HG02588 (cell line): Measurements from ENCODE around the gene CXXC1.
"Not testable (repeated sequence)": the region's sequence is repeated elsewhere in the genome, so short reads cannot be mapped to it uniquely, and the experiment has no call there.

Source experiments
- ATAC-seq: cut with Tn5 transposase; IDR thresholded peaks from one replicate; pipeline ENCODE4 v1.9.1; 2021; ENCODE audit warnings: mild to moderate bottlenecking, moderate library complexity; ENCODE audit not compliant: unreplicated experiment

CXXC1 gene

GRCh38 chr18:50287441-50288347 is at the start of gene CXXC1:
Gene CXXC1 (minus strand): TSS chr18:50287692. CDS start chr18:50287589, 103 bp downstream.
- ATAC-seq, result peak; percentile 88

GRCh38 chr18:50334546-50335152 is 47.2 kb upstream of the CXXC1 start:
- peak; percentile 65 for ATAC-seq

DNA sequence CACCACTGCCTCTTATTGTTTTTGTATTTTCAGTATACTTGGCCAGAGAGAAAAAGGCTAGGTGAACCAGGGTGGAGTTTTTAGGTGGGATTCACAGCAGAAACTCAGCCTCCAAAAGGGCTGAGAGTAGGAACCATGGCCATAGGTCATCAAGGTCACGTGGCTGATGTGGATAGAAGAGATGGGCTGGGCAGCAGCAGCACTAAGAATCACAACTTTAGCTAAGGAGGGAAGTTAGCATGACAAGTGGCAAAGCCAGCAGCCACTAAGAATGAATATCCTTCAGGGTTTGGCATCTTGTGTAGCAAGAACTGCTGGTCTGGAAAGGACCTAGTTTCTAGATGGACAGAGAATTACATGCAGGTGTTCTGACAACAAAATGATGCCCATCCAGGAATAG is 44.2 kb upstream of the CXXC1 start:
- no peak for ATAC-seq

DNA sequence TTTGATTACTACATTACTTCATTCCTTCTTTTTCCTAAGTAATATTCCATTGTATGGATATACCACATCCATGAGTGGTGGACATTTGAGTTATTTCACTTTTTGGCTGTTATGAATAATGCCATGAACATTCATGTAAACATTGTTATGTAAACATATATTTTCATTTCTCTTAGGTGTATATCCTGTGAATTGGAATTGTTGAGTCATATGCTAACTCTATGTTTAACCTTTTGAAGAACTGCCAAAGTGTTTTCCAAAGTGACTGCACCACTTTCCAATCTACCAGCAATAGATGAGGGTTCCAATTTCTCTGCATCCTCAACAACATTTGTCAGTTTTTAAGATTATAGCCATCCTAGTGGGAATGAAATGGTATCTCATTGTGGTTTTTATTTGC is 42.7 kb upstream of the CXXC1 start:
- ATAC-seq, result no peak

- no peak for ATAC-seq
These were observed 40.5 kb upstream of the CXXC1 start for GRCh38 chr18:50327983-50328382.

DNA sequence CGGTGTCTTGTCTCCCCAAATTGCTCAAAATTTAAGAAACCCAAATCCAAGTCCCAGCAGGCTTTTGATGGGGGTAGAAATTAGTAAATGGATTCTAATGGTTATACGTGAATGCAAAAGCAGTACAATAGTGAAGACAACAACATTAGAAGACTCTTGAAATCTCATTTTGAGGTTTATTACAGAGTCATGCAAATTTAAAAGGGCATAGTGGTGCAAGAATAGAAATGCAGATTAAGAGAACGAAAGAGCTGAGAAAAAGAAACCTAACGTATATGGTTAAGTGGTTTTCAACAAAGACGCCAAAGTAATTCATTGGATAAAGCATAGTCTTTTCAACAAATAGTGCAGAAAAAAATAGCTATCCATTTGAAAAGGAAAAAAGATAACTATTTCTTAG is 33.2 kb upstream of the CXXC1 start:
- peak; percentile 72 for ATAC-seq

- peak; percentile 69 for ATAC-seq
These were observed 27.8 kb upstream of the CXXC1 start for GRCh38 chr18:50315100-50315871.

DNA sequence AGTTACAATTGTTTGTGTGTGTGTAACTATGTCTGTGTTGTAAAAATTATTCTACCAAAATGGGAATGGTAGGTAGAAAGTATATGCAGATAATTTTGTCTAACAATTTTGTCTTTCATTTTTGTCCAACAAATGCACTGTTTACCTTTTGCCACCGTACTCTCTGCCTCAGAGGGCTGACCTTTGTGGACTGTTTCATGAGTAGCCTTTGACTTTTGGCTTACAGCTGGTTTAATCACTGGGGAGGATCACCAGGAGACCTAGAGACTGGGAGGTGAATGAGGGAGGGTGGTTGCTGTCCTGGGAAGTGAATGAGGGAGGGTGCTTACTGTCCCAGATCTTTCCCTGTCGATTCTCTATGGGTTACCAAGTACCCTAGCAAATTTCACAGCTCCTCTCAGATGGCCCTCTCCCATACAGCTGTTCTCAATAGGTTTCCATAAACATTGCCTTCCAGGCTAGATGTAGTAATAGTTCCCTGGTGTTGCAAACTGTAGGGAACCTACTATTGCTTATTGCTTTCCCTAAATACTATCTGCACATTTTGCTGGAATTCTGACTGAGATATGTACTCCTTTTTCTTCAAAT is 26.5 kb upstream of the CXXC1 start:
- ATAC-seq, result no peak

- ATAC-seq, result peak; percentile 30
These were observed 25.6 kb upstream of the CXXC1 start for GRCh38 chr18:50313031-50313607.

GRCh38 chr18:50312296-50313030 is 25.0 kb upstream of the CXXC1 start:
- ATAC-seq, result peak; percentile 72

DNA sequence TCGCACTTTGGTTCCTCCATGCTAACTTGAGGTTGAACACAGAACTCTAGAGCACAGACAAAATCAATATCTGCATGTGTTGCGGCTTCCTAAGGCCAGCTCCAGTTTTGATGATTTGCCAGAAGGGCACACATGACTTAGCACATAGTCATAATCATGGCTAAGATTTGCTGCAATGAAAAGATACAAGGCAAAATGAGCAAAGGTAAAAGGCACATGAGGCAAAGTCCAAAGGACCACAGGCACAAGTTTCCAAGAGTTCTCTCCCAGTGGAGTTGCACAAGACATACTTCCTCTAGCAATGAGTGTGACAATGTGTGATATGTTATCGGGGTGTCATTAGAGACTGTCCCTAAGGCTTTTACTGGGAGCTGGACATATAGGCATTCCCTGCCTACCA is 24.2 kb upstream of the CXXC1 start:
- ATAC-seq, result no peak

GRCh38 chr18:50310080-50310479 is 22.6 kb upstream of the CXXC1 start:
- no peak for ATAC-seq

DNA sequence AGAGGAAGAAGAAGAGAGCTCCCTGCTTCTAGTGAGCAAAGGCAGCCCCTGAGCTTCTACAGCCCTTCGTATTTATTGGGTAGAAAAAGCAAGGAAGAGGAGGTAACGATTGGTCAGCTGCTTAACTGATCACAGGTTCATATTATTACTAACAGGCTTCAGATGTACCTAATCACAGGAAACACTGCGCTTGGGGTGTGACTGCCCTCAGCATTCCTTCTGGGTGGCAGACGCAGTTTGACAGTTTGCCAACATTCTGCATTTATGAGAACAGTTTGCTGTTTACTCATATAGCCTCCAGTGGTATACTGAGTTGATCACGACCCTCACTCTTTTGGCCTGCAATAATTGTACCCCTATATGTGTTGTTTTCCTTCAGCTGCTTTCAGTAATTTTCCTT is 21.4 kb upstream of the CXXC1 start:
- ATAC-seq, result not testable (repeated sequence)

DNA sequence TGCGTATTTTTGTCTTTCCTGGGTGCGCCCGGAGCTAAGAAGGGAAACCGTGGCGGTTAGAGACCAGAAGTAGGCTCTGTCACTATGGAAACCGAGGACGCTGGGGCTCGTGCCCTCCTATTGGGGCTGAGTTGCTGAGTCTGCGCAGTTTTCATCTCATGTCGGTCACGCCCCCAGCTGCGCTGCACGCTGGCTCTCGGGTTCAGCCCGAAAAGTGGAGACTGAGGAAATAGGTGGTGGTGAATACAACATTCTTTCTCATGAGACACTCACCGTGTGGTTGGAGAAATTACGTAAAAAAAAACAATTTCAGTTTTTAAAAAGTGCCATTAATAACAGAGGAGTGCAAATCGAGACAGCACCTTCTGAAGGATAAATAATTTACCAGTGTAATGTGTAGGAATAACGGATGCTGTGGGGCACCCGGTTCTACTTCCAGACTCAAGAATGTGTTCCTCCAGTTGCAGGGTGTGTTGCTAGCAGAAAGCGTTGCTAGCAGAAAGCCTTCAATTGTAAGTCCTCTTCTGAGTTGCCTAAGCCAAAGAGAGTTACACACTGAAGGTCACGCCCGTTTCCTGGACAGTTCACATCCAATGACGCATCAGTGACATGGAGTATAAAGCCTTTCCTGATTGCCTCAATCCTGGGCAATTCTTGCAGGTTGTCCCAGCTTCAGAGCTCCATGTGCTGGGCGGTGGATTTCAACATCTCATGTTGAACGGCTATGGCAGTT is 20.4 kb upstream of the CXXC1 start:
- ATAC-seq, result peak; percentile 91

DNA sequence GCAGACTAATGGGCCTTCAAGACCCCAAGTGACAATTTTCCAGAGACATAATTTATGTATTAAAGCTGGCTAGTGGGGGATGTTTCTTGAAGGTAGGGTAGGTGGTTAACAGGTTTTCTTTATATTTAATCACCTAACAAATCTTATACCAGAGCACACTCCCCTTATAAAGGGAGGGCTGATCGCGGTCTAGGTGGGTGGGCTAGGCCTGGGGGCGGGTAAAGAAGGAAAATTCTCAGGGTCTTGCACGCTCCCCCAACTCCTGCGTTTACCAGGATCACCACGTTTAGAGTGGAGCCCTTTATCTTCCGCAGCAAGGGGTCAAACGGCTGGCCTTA is 19.9 kb upstream of the CXXC1 start:
- no peak for ATAC-seq

DNA sequence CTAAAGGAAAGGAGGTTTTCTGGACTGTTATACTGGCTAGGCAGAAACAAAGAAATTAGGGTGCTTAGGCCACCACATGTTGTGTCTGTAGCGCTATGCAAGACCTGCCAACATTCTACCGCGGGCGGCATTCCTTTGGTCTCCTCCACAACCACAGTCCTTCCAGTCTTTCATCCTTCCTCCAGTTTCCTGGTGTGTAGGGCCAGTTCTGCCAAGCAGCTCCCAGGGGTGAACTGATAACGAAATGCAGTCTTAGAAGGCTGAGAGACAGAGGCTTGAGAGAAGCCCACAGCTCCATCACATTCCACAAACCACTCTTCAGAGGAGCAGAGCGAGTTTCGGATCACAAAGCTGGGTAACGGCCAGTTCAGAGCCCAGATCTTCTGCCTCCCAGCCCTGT is 19.5 kb upstream of the CXXC1 start:
- ATAC-seq, result no peak

GRCh38 chr18:50301074-50301473 is 13.6 kb upstream of the CXXC1 start:
- no peak for ATAC-seq

- ATAC-seq, result no peak
These were observed 12.3 kb upstream of the CXXC1 start for GRCh38 chr18:50299626-50300388.
